CMK (cell line): ENCODE results near the gene TRAF4.
"Not testable (repeated sequence)": the region's sequence is repeated elsewhere in the genome, so short reads cannot be mapped to it uniquely, and the experiment has no call there.

Source experiments
- DNase-seq: peaks from one replicate; pipeline ENCODE4 v3.0.0-alpha.2; 2010; ENCODE audit warnings: low read depth

TRAF4 gene

GRCh38 chr17:28792877-28793661, 49.3 kb downstream of the TRAF4 start:
- no peak for DNase-seq

GRCh38 chr17:28794846-28795441, 51.1 kb downstream of the TRAF4 start:
- not testable (repeated sequence) for DNase-seq

GRCh38 chr17:28796062-28796461, 52.3 kb downstream of the TRAF4 start:
- DNase-seq = no peak
